Measurements from ENCODE around the gene ORC3.
"Not testable (repeated sequence)": the region's sequence is repeated elsewhere in the genome, so short reads cannot be mapped to it uniquely, and the experiment has no call there.

Gene ORC3

DNA sequence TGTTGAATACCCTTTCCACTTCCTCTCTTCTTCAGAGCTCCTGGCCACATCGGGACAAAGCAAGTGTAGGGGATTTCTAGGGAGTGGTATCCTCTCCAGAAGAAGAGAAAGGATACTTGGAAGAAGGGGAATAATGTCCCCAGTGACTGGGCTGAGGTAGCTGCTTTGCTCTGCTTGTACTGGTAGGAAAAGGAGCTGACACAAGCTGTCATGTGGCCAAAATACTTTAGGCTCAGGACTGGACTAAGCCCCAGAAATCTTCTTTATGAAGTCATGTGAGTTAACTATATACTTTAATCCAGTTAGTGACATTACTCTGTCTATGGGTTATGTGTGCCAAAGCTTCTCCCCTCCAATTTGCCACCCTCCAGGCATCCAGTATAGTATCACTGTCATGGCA, 71.6 kb downstream of the ORC3 start:
- no peak for DNase-seq

DNA sequence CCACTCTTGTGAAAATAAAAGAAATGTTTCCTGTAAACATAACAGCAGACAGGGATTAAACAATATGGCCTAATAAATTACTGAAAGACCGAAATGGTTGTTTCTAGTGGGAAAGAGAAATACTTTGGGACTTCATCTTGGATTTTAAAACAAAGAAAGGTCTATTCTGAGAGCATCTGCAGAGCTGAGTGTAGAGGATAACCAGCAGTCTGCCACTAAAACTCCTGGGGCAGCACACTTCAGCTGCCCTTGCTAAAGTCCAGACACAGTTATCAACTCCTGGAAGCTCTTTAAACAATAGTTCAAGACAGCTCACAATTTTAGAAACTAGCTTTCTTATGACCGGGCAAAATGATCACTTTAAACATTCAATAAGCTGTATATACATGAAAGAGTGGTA, 73.5 kb downstream of the ORC3 start:
- no peak for DNase-seq

DNA sequence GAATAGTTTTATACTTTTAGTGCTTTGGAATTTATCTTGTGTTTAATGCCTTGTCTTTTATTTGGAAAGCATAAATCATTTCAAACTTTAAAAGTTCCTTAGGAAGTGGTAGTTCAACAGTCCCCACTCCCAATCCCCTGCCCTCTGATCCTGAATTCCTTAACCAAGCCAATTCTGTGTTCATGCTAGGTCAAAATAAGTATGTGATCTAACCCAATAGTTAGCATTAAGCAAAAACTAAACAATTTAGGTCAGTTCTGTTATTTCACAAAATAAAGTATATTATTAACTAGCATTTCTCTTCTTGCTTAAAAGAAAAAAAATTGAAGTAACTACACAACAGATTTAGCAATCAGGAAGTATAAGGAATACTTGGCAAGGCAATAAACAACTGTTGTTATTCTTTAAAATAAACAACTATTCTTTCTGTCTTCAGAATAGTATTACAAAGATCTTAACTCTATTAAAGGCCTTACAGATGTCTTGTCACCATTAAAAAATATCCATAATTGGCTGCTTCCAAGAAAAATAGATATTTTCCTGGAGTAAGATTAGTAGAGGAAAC, 75.1 kb downstream of the ORC3 start:
- DNase-seq, result no peak

DNA sequence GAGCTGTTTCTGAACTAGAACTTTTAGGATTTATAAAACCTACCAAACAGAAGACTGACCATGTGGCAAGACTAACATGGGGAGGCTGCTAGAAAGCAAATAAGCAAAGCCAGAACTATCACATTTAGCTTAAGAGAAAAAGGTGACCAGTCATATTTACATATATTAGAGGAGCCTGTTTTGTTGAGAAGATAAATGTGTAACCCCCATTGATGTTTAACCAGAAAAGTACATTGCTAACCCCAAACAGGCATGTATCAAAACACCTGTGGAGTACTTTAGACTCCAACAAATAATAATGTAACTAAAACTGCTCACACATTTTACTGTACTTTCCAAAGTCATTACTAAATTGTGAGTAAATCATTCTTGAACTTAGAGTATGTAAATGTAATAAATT, 77.1 kb downstream of the ORC3 start:
- DNase-seq, result no peak

DNA sequence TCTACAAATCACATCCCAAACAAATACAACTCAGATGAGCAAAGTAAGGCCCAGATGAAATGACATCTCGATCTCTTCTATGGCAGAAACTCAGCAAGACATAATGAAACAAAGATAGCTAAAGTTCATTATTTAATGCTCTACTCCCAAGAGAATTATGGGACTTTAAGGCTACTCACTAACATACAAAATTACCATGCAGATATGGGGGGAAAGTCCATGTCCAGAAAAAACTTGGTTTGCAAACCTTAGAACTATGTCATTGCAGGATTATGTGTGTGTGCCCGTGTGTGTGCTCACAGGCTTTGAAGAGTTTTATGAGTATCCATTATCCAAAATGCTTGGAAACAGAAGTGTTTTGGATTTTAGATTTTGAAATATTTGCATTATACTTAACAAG, 78.1 kb downstream of the ORC3 start:
- DNase-seq, result no peak

DNA sequence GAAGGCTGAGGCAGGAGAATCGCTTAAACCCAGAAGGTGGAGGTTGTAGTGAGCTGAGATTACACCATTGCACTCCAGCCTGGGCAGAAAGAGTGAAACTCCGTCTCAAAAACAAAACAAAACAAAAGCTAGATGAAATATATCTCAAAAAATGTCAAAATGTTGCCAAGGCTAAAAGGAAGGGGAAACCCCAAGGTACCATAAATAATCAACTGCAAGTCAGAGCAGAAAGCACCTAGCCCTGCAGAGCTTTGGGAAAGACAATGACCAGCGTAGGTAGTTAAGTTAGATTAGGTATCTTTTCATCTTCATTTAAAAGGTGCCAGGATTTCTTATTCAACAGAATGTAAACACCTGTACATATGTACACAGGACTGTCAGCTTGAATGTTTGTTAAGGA, 79.1 kb downstream of the ORC3 start:
- no peak for DNase-seq

DNA sequence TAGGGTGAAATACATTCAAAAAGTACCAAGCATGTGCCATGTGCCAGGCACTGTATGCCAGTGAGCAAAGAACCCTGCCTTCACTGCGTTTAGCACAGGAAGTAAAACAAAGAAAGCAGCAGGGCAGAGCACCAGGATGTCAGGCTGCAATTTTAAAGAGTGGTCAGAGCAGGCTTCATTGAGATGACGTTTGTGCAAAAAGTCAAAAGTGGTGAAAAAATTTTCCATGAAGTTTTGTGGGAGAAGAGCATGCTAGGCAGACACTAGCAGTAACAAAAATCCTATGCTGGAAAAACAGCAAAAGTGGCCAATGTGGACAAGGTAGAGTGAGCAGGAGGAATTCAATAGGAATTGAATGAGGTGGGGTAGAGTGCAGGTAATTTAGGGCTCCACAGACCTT, 80.8 kb downstream of the ORC3 start:
- DNase-seq, result peak in 1 of 5 experiments; percentile 25

DNA sequence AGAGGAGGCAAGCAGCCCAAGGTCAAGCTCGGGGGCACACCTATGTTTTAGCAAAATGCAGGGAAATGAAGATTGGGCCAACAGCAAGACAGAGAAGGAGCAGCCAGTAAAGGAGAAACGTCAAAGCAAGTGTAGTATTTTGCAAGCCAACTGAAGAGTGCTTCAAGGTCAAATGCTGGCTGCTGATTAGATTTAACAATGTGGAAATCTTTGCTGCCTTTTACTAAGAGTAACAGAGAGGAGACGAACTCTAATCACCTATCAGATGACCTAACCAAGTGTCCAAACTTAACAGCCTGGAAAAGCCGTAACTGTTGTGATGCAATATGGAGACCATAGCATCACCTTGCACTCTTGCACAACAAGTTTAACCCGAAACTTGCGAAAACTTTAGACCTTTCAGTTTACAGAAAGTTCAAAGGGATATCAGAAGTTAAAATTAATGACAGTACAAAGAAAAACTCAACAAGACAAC, 81.7 kb downstream of the ORC3 start:
- DNase-seq, result no peak

DNA sequence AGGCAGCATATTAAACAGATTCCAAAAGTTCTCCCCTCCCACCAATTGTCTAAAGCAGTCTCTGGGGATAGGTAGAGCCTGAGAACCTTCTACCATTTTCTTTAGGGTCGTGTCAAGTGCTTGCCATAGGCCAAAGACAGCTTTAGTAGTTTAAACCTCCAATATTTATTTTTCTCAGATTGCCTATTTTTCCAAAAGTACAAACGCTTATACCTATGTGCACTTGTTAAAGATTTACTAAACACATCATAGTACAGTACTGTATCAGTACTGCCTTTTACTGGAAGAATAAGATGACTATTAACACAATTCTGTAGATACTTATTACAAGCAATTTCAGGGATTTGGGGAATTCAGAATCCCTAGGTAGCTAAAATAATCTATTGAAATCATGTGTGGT, 82.7 kb downstream of the ORC3 start:
- DNase-seq, result no peak

DNA sequence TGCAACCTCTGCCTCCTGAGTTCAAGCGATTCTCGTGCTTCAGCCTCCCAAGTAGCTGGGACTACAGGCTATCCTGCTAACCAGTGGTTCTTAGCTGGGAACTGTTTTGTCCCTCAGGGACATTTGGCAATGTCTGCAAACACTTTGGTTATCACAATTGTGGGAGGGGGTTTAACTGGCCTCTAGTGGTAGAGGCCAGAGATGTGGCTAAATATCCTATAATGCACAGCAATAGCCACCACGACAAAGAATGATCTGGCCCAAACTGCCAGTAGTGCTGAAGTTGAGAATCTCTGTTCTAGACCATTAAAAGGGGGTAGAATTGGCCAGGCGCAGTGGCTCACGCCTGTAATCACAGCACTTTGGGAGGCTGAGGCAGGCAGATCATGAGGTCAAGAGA, 83.3 kb downstream of the ORC3 start:
- DNase-seq, result no peak

DNA sequence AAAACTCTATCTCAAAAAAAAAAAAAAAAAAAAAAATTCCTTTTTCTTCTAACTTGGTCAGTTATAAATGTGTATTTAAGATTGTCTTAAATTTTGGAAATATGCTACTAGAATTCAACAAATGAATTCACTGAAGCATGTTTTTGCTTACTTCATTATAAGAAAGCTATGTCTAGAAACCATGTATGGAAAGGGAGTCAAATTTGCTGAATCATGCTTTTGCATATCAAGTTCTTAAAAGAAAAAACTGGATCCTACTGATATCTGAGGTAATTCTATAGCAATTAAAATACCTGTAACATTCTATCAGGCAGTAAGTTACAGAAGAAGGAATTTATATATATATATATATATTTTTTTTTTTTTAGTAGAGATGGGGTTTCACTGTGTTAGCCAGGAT, 84.4 kb downstream of the ORC3 start:
- DNase-seq, result no peak

DNA sequence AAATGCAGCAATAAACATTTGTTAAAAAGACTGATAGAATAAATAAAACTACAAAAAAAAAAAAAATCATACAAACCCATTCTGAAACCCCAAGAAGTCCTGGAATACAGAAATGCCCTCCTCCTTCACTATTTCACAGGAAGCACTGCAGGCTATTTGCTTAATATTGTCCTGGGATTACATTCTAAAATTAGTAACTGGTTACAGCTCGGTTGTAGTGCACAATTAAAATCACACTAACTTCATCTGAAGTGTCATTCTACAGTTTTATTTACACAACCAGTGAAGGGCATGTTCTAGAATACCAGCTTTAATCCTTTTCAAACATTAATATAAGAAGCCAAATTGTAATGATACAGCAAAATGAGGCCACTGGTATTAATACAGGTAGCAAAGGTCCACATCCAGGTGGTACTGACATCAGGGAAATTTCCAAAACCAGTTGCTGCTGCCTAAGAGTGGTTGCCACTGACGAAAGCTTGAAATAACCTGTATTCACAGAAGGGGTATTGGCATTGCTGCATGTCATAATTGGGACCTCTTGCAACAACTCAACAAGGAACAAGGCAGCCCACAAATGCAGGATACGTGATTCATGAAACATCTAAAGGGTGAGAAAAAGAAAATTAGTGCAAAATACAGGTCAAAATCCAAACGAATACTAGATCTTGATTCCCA, 85.2 kb downstream of the ORC3 start:
- no peak for DNase-seq

DNA sequence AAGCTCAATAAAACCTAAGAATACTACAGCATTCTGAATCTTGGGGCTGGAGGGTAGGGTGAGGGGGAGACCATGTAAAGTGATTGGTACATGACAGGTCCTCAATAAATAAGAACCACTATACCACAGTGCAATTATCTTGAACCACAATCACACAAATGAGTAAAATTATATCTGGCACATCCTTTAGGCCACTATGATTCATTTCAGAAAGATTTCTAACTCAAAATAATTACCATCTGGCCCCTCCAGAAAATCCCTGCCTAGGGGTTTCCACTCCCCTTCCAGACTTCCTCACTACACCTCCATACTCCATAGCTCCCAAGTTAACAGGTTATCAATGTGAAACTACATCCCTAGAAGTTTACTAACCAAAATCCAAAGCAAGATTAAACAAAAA, 92.4 kb downstream of the ORC3 start:
- peak in 1 of 5 experiments; percentile 74 for DNase-seq

DNA sequence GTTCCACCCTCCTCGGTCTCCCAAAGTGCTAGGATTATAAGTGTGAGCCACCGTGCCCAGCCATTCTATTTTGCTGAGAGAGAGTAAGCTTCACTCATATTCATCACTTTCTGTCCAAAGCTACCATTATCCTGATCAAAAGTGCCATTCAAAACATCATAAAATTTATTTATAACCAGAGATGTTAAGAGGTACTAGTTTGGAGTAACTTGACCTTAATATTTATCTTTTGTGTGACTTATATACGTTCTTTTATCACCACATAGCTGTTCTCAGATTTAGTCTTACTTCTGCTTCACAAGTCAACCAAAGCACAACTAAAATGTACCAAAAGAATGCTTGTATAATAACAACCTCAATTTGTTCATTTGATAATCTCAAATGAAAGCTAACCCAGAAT, 94.0 kb downstream of the ORC3 start:
- no peak for DNase-seq

DNA sequence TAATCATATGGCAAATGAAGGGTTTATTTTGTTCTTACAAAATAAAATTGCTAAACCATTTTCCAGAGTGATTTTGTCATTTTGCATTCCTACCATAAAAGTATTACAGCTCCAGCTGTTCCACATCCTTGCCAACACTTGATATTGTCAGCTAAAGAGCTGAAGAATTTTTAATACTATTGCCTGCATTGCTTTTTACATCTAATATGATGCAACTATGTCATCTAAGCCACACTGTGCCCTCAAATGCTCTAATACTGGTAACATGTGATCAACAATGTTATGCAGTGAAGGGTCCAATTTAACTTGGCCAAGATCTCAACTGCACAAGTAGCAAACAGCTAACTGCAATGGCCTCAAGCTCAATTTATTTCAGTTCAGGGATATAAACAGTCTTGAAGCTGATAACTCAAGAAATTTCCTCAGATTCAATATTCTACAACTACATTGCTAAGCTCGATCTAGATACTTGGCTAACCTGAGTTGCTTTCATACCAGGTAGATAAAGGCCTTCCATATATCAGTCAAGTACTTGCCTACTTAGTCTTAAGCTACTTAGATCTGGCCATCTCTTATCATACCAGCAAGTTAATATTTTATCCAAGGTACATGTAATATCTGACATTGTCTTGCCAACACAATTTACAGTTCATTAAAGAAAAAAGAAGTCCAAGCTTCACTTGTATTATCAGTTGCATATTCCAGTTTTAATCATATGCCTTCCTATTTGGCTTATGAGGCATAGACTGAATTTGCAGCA, 95.1 kb downstream of the ORC3 start:
- DNase-seq, result no peak

DNA sequence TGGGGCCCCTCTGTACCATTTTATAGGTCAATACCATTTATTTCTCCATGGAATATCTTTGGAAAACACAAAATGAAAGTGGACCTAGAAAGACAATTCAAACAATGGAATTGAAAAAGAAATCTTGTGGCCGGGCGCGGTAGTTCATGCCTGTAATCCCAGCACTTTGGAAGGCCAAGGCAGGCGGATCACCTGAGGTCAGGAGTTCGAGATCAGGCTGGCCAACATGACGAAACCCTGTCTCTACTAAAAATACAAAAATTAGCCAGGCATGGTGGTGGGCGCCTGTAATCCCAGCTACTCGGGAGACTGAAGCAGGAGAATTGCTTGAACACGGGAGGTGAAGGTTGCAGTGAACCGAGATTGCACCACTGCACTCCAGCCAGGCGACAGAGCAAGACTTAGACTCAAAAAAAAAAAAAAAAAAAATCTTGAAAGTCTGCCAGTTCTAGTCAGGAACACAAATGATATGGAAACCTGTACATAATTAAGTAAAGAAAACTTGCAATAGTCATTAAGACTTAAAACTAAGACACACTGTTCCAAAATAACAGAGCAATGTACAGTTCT, 96.8 kb downstream of the ORC3 start:
- not testable (repeated sequence) for DNase-seq

DNA sequence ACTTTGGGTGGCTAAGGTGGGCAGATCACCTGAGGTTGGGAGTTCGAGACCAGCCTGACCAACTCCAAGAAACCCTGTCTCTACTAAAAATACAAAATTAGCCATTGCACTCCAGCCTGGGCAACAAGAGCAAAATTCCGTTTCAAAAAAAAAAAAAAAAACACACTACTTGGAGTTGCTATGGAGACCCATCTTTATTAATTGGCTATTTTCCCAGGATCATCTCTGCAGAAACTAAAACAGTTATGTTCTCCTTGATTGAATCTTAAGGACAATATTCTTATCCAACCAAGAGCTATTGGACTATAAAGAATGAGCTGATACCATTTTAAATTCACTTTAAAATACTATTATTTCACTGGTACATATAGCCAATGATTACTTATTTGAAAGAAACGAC, 97.4 kb downstream of the ORC3 start:
- no peak for DNase-seq

DNA sequence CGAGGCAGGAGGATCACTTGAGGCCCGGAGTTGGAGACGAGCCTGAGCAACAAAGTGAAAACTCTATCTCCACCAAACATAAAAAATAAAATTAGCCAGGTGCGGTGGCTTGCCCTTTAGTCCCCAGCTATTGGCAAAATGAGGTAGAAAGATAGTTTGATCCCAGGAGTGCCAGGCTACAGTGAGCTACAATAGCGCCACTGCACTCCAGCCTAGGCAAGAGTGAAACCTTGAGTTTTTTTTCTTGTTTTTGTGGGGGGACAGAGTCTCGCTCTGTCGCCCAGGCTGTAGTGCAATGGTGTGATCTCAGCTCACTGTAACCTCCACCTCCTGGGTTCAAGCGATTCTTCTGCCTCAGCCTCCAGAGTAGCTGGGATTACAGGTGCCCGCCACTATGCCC, 98.0 kb downstream of the ORC3 start:
- not testable (repeated sequence) for DNase-seq

DNA sequence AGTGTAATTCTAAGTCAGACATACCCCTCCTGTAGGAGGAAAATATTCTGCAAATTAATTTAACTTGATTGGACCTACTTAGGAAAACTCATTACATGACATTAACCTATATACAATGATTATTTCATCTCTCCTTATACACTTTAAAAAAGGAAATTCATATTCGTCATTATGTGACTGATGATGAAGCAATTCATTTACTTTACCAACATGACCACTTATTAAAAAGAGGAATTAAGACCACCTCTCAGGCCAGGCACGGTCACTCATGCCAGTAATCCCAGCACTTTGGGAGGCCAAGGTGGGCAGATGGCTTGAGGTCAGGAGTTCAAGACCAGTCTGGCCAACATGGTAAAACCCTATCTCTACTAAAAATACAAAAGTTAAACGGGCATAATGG, 100.5 kb downstream of the ORC3 start:
- DNase-seq, result no peak

DNA sequence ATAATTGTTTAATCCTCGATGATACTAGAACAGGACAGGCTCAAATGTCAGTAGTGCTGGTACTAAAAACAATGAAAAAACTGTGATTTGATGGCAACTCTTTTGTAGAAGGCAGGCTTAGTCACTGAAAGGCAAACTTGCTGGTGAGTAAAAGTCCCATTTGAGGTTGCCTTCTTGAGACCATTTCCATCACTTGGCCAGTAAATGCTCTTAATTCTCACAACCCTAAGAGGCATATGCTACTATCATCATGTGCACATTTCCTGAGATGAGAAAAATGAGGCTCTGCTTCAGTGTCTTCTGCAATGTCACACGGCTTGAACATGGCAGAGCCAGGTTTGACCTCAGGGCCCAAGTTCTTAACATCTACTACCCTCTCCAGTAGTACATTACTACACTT, 102.2 kb downstream of the ORC3 start:
- no peak for DNase-seq

DNA sequence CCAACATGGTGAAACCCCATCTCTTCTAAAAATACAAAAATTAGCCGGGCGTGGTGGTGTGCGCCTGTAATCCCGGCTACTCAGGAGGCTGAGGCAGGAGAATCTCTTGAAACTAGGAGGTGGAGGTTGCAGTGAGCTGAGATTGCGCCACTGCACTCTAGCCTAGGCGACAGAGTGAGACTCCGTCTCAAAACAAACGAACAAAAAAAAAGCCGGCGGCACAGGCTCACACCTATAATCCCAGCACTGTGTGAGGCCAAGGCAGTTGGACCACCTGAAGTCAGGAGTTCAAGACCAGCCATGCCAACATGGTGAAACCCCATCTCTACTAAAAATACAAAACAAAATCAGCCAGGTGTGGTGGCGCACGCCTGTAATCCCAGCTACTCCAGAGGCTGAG, 106.9 kb downstream of the ORC3 start:
- DNase-seq, result not testable (repeated sequence)

DNA sequence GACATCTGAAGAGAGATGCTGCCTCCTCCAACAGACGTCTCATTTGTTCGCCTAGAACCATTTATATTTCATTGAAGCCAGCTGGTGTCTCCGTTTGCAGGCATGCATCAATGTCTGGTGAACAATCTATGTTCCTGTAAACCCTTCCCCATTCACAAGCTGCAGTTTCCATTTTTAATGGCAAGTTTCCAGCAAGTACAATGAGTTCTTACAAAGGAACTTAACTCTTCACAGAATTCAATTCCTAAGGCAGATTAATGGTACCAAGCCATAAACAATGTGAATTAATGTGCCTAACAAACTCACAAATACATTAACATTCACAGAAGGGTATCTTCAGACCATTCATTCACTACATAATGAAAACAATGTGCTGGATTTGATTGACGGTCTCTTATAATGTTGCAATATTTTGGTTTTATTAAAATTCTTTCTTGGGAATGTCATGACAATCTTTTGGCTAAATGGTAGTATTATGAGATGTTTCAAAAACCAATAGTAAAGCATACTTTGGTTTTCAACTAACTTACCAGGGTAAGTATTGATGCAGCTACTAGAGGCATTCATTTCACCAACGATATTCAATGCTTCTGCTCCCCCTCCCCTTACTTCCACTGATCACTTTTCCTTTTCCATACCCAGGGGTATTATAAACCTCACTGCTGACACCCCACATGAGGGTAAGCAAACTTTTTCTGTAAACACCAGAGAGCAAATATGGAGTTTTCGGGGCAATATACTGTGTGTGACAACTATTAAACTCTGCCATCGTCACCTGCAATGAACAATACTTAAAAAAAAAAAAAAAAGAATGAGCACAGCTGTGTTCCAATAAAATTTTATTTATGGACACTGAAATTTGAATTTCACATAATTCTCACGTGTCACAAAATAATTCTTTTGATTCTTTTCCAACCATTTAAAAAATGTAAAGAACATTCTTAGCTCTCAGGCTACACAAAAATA, 107.9 kb downstream of the ORC3 start:
- DNase-seq, result no peak

Data from T-helper 2 cell (primary cell).